Measurements from ENCODE around the gene PLPP7.

GRCh38 chr9:131262327-131263032 lies 27.0 kb upstream of the PLPP7 start:
- TF ChIP-seq CTCF (optimal IDR thresholded peaks at IDR 0.05 in 1 of 3, IDR thresholded peaks at IDR 0.05 in 1 of 3, conservative IDR thresholded peaks at IDR 0.05 in 1 of 3; ENCODE audit: extremely low read depth in 1 of 3, insufficient read depth in 2 of 3, low read length in 3 of 3) (no peak), EZH2 (IDR thresholded peaks at IDR 0.05; ENCODE audit: low read length) (no peak)

Measured in keratinocyte (primary cell).